GM12801 (cell line): Measurements from ENCODE around the gene PHACTR1.

Experiments used
- CTCF ChIP-seq: IDR thresholded peaks from one replicate; pipeline ENCODE4 v1.5.1; 2011; ENCODE audit warnings: control low read depth; ENCODE audit not compliant: insufficient read length; ENCODE audit errors: extremely low read depth

The PHACTR1 gene

GRCh38 chr6:12963567-12963966 lies 247.0 kb downstream of the PHACTR1 start:
- TF ChIP-seq CTCF, result no peak

- TF ChIP-seq CTCF, result no peak
Measured at GRCh38 chr6:12967686-12968085, 251.1 kb downstream of the PHACTR1 start.

- no peak for TF ChIP-seq CTCF
Measured at GRCh38 chr6:12968290-12968689, 251.7 kb downstream of the PHACTR1 start.

- no peak for TF ChIP-seq CTCF
Measured at GRCh38 chr6:12968839-12969558, 252.4 kb downstream of the PHACTR1 start.

- TF ChIP-seq CTCF, result no peak
Measured at GRCh38 chr6:12969966-12970365, 253.4 kb downstream of the PHACTR1 start.

GRCh38 chr6:12973386-12973785 lies 256.8 kb downstream of the PHACTR1 start:
- TF ChIP-seq CTCF, result no peak

GRCh38 chr6:12974551-12974950 lies 258.0 kb downstream of the PHACTR1 start:
- TF ChIP-seq CTCF, result no peak

GRCh38 chr6:12976366-12976765 lies 259.8 kb downstream of the PHACTR1 start:
- TF ChIP-seq CTCF, result no peak
